Epithelial cell of prostate (primary cell): ENCODE results near the gene ZNF772.

Experiments used
- DNase-seq: peaks from one replicate; pipeline ENCODE4 v3.0.0-alpha.2; 2011; ENCODE audit warnings: low read depth, low spot score
- H3K27ac ChIP-seq: fragments of 450-650 bp; 2 replicates; pipeline ENCODE4 v1.5.1; 2017; ENCODE audit warnings: mild to moderate bottlenecking

The ZNF772 gene

DNA sequence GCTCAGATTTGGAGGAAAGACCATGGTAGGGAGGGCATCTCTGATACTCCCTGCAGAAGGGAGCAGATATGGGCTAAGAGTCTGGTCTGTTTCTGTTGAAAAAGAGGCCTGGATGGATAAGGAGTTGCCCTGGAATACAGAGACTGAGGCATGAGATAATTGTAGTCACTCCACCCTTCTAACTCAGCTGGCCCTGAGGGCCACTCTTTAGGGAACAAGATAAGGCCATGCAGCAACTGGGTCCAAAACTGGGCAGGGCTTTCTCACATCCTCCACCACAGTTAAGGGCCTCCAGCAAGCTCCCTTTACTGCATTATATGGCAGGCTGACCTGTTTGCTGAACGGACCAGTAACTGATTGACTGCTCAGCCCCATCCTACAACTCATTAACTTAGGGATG is 40.9 kb downstream of the ZNF772 start:
- H3K27ac ChIP-seq = no peak overlapping the region
- no peak for DNase-seq

DNA sequence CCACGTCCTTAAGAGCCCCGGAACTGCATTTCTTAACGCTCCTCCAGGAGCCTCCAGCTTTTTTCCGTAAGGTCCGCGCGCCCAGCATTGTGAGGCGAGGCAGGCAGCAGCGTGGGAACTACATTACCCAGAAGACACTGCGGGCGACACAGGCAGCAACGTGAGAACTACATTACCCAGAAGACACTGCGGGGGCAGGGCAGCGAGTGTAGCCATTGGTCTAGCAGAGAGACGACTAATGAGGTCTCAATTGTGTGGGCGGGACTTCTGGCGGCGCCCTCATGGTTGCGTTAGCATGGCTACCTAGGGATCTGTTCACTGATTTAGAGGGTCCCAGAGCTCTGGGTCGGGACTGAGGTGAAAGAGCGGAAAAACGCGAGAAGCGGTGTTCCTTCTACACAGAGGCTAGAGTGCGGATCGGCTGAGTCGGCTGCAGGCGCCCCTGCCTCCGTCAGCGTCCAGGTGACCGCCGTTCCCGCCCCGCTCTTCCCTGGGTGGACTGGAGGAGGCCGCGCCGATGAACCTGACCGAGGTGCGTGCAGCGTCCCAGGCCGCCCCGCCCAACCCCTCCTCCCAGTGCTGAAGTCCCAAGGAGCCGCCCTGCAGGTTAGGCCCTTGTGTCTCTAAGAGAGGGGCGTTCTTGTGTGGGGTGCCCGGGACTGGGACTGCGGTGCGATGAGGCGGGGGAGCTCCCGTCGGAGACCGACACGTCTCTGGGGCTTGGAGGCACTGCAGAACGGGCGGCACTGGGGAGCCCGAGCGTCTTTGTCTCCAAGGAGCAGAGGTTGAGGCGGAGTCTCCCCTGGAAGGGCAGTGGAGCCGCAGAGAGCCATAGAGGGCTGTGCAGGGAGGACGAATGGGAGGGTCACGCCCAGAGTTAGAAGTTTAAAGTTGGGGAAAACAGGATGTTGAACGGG is 42.0 kb downstream of the ZNF772 start, which contains the start of gene ZNF749:
Gene ZNF749 (plus strand): TSS at position 264 of the 917 bp plus-strand sequence. CDS start 254 bp downstream, at position 518.
- DNase-seq = peak; percentile 96
- H3K27ac ChIP-seq = peak within 1 kb of the TSS; percentile 63

DNA sequence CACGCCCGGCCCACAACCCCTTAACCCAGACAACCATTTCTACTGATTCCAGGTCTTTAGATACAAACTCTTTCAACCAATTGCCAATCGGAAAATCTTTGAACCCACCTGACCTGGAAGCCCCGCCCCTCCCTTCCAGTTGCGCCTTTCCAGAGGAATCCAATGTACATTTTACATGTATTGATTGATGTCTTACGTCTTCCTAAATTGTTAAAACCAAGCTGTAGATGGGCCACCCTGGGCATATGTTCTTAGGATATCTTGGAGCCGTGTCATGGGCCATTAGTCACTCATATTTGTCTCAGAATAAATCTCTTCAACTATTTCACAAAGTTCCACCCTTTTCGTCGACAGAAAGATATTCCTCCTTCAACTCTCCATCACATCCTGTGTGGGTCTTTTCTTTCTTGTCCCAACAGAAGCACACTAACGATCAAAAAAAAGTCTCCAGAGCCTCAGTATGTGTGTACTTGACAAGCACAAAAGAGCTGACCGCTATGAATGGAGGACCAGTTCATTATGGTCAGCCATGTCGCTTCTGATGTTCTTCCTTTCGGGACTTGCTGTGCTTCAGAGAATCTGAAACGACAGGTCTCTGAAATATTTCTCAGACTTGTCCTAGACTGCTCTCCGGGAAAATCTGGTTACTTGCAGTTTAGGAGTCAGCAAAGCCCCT is 42.8 kb downstream of the ZNF772 start:
- no peak for DNase-seq
- H3K27ac ChIP-seq = peak overlapping the region; percentile 63

DNA sequence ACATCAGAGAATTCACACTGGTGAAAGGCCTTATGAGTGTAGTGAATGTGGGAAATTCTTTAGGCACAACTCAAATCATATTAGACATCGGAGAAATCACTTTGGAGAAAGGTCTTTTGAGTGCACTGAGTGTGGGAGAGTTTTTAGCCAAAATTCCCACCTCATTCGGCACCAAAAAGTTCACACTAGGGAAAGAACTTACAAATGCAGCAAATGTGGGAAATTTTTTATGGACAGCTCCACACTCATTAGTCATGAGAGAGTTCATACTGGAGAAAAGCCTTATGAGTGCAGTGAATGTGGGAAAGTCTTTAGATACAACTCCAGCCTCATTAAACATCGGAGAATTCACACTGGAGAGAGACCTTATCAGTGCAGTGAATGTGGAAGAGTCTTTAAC is 56.3 kb downstream of the ZNF772 start:
- H3K27ac ChIP-seq = no peak overlapping the region
- DNase-seq = no peak

DNA sequence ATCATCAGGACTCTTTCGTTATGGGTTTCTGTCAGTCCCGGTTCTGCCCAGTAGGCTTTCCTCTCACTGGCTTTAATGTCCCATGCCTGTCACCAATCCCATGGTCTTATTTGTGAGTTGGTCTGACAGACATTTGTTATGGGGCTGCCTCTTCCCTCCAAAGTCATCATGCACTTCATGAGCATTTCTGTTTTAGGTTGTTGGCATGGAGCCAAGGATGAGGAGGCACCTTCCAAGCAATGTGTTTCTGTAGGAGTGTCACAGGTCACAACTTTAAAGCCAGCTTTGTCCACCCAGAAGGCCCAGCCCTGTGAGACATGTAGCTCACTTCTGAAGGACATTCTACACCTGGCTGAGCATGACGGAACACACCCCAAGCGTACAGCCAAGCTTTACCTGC is 57.9 kb downstream of the ZNF772 start:
- H3K27ac ChIP-seq = no peak overlapping the region
- DNase-seq = no peak
